Left lung (tissue), 10 donors: ENCODE data around the gene WDR47. TPM values are rescaled to one million over a fixed set of nuclear protein-coding genes. Genes with fewer than 3 reads are reported as not detected.
A peak's percentile ranks its signal among the peaks of the same experiment; 100 is the strongest.
"Not testable (repeated sequence)": the region's sequence is repeated elsewhere in the genome, so short reads cannot be mapped to it uniquely, and the experiment has no call there.

Experiments
- ATAC-seq: fragments of 200-7000 bp; cut with Tn5 transposase; one replicate; pipeline ENCODE4 v1.9.1; 2020; ENCODE audit warnings: moderate library complexity
- DNase-seq, 4 donors: peaks; one replicate each; pipeline ENCODE4 v3.0.0-alpha.2; 2013 to 2020
- H3K27ac ChIP-seq, 2 donors: fragments of 200-600 bp; sonication (generic) in 1 of 2; one replicate each; pipeline versions ENCODE4 v1.5.0 to v1.8.0; 2020 to 2021
- H3K27me3 ChIP-seq, 2 donors: fragments of 200-600 bp; sonication (generic) in 1 of 2; one replicate each; pipeline versions ENCODE4 v1.5.0 to v1.8.0; 2020 to 2021
- H3K36me3 ChIP-seq, 2 donors: fragments of 200-600 bp; sonication (generic) in 1 of 2; one replicate each; pipeline versions ENCODE4 v1.5.0 to v1.8.0; 2020 to 2021
- H3K4me1 ChIP-seq, 2 donors: fragments of 200-600 bp; one replicate each; pipeline ENCODE4 v1.8.0; 2021
- H3K4me3 ChIP-seq, 2 donors: fragments of 200-600 bp; sonication (generic) in 1 of 2; one replicate each; pipeline versions ENCODE4 v1.5.0 to v1.8.0; 2020 to 2021; ENCODE audit warnings: mild to moderate bottlenecking in 1 of 2
- H3K9me3 ChIP-seq, 2 donors: fragments of 200-600 bp; sonication (generic) in 1 of 2; one replicate each; pipeline versions ENCODE4 v1.5.0 to v1.8.0; 2020 to 2021
- intact Hi-C, 2 donors: fragments of 100-400 bp; cut with DNase I; formaldehyde crosslinking; loops; one replicate each; pipeline versions ENCODE4 v1.11.2 to v1.14.2; 2022
- polyA plus RNA-seq, 6 donors: library from polyadenylated mRNA; unstranded; fragments of 120-200 nt; gene quantifications; one replicate each; pipeline ENCODE4 v1.2.1, GENCODE V29; 2013; ENCODE audit not compliant: insufficient read length in 6 of 6
- total RNA-seq, 2 donors: library from RNA; stranded (reverse); fragmentation: NEBNext Ultra II Directional; extraction: Animal tissue kit (Norgen Biotek cat#: 25700); gene quantifications; one replicate each; pipeline ENCODE4 v1.2.1, GENCODE V29; 2021
- TF ChIP-seq, protein P1 (sequence below), 2 donors: fragments of 200-600 bp; sonication (generic) in 1 of 2; IDR thresholded peaks; one replicate each; pipeline versions ENCODE4 v1.5.0 to v1.8.0; 2021; ENCODE audit warnings: antibody characterized with exemption in 2 of 2
- donor health status: DM: no; HTN: yes; CAD: no.
- donor health status: DM: no; HTN: no; CAD: no.

Gene WDR47
- total and polyA plus RNA-seq, 8 donors: 14.1 to 18.5 (median 15.4) TPM

DNA sequence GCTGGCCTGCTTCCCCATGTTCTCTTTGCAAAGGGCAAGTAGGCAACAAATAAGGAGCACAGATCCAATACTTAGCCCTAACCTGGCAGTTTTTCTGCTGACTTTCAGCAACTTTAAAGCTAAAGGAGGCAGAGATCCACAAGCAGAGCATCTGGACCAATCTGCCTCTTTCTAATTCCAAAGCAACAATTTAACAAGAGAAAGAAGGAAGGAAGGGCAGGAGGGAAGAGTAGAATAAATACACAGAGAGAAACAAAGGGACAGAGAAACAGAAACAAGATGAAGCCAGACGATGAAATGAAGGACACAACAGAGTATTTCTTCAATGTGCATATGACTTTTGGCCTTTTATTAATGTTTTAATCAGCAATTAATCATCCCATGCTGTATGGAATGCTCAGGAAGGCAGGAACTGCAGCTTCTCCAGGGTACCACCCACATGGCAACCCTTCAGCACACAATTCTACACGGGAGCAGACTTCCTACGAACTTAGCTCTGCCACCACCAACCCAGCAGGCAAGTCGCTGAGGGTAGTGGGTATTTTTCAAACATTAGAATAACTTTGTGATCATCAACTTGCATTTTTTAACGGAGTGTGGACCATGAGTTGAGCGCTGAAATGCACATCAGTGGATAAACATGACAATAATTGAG is 93.9 kb downstream of the WDR47 start:
- Histone ChIP-seq H3K9me3 (no peaks in the 10 kb centered on the region), H3K4me3 (no peak overlapping the region), H3K27me3 (no peaks in the 10 kb centered on the region), H3K36me3 (peaks cover 0 to 45% of the 10 kb centered on the region in 2 donors), H3K27ac (peak overlapping the region in 1 of 2 donors; percentile 37), H3K4me1 (peaks cover 0 to 13% of the 10 kb centered on the region in 2 donors)
- no peak for DNase-seq
- ATAC-seq: peak; percentile 36
- TF ChIP-seq, protein P1, sequence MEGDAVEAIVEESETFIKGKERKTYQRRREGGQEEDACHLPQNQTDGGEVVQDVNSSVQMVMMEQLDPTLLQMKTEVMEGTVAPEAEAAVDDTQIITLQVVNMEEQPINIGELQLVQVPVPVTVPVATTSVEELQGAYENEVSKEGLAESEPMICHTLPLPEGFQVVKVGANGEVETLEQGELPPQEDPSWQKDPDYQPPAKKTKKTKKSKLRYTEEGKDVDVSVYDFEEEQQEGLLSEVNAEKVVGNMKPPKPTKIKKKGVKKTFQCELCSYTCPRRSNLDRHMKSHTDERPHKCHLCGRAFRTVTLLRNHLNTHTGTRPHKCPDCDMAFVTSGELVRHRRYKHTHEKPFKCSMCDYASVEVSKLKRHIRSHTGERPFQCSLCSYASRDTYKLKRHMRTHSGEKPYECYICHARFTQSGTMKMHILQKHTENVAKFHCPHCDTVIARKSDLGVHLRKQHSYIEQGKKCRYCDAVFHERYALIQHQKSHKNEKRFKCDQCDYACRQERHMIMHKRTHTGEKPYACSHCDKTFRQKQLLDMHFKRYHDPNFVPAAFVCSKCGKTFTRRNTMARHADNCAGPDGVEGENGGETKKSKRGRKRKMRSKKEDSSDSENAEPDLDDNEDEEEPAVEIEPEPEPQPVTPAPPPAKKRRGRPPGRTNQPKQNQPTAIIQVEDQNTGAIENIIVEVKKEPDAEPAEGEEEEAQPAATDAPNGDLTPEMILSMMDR (IDR thresholded peaks at IDR 0.05): no peak
- intact Hi-C loops: no loop called here

DNA sequence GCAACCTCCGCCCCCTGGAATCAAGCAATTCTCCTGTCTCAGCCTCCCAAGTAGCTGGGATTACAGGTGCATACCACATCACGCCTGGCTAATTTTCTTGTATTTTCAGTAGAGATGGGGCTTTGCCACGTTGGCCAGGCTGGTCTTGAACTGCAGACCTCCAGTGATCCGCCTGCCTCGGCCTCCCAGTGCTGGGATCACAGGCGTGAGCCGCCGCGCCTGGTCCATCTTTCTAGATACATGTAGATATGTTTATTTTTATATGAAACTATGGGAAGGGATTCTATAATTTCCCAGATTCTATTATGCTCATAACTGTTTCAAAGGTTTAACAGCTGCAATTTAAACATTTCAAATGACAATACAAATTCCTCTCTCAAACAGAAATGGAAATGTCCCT is 105.7 kb downstream of the WDR47 start:
- no peak overlapping the region for H3K4me3 ChIP-seq
- no peaks in the 10 kb centered on the region for H3K4me1 ChIP-seq
- peaks cover 0 to 84% of the 10 kb centered on the region in 2 donors for H3K36me3 ChIP-seq
- no peak for DNase-seq
- no peak for ATAC-seq
- H3K9me3 ChIP-seq: no peaks in the 10 kb centered on the region
- no peak overlapping the region for H3K27ac ChIP-seq
- intact Hi-C loops: no loop called here
- no peaks in the 10 kb centered on the region for H3K27me3 ChIP-seq
- TF ChIP-seq, protein P1 (IDR thresholded peaks at IDR 0.05): no peak

DNA sequence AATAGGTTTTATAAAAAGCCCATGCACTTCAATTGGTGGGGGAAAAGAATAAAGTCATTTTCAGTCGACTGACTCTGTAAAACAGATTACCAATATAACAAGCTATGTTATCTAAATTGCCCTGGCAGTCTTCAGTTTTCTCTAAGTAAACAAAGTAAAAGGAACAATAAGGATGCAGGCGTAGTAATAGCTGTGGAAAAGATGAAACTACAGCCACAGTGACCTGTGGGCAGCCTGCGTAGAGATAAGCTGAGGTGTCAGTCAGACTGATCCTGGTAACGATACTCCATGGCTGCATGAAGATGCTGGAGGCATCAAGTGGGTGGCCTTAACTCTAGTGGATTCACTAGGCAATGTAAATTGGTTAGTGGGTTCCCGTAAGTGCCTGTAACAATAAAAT is 108.0 kb downstream of the WDR47 start:
- H3K9me3 ChIP-seq: no peaks in the 10 kb centered on the region
- TF ChIP-seq, protein P1 (IDR thresholded peaks at IDR 0.05): no peak
- no peak for ATAC-seq
- no peak overlapping the region for H3K4me3 ChIP-seq
- no peak for DNase-seq
- H3K36me3 ChIP-seq: peaks cover 0 to 98% of the 10 kb centered on the region in 2 donors
- H3K4me1 ChIP-seq: no peaks in the 10 kb centered on the region
- no peak overlapping the region for H3K27ac ChIP-seq
- no peaks in the 10 kb centered on the region for H3K27me3 ChIP-seq
- intact Hi-C loops: no loop called here

DNA sequence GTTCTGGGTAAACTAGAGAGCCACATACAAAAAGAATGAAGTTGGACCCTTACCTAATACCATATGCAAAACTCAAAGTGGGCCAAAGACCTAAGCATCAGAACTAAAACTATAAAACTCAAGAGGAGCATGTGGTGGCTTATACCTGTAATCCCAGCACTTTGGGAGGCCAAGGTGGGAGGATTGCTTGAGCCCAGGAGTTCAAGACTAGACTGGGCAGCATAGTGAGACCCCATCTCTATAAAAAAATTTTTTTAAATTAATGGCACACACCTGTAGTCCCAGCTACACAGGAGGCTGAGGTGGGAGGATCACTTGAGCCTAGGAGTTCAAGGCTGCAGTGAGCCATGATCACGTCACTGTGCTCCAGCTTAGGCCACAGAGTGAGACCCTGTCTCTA is 114.3 kb downstream of the WDR47 start:
- H3K4me3 ChIP-seq, H3K4me1 ChIP-seq, DNase-seq, ATAC-seq, H3K27me3 ChIP-seq, H3K9me3 ChIP-seq, H3K27ac ChIP-seq, intact Hi-C loops: not testable (repeated sequence)
- H3K36me3 ChIP-seq: peaks cover 0 to 100% of the 10 kb centered on the region in 2 donors

DNA sequence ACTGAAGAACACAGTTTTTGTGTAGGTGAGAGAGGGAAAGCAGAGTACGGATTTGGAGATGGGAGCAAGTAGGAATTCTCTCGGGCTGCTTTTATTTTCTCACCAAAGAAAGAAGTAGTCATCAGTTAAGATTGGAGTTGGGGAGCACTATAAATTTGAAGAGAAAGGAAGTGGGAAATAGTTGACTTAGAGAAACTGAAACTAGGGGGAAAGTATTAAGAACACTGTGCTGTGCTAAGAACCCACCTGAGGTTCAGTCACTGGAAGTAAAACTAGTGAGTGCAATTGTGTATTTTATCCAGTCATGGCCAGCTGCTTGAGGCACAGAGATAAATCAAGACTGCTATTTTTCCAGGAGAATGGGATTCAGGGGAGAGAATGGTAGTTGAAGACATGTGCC is 116.0 kb downstream of the WDR47 start:
- Histone ChIP-seq H3K4me3 (no peak overlapping the region), H3K4me1 (no peaks in the 10 kb centered on the region), H3K9me3 (no peaks in the 10 kb centered on the region), H3K36me3 (peaks cover 0 to 88% of the 10 kb centered on the region in 2 donors), H3K27me3 (no peaks in the 10 kb centered on the region), H3K27ac (no peak overlapping the region)
- TF ChIP-seq, protein P1 (IDR thresholded peaks at IDR 0.05): no peak
- DNase-seq (no peak), ATAC-seq (no peak)
- intact Hi-C loops: no loop called here

Other genes with a start within 250 kb of the WDR47 start
- not detected for gene AKNAD1, start 185.0 kb downstream of the WDR47 start, total RNA-seq
- gene AKNAD1, start 185.0 kb downstream of the WDR47 start, polyA plus RNA-seq: under 1 TPM; 0.06 to 0.94 (median 0.49) TPM
- 10 to 100 TPM; 25.1 to 27.0 TPM for gene GPSM2, start 165.1 kb downstream of the WDR47 start, total RNA-seq
- 10 to 100 TPM; 24.9 to 39.3 (median 30.1) TPM for gene GPSM2, start 165.1 kb downstream of the WDR47 start, polyA plus RNA-seq
- 10 to 100 TPM; 35.4 to 38.0 TPM for gene CLCC1, start 78.6 kb downstream of the WDR47 start, total RNA-seq
- gene CLCC1, start 78.6 kb downstream of the WDR47 start, polyA plus RNA-seq: 10 to 100 TPM; 47.4 to 59.2 (median 51.1) TPM
- 10 to 100 TPM; 46.9 to 66.7 TPM for gene TAF13, start 33.9 kb upstream of the WDR47 start, total RNA-seq
- 10 to 100 TPM; 27.9 to 38.9 (median 33.3) TPM for gene TAF13, start 33.9 kb upstream of the WDR47 start, polyA plus RNA-seq
- 10 to 100 TPM; 38.0 to 40.7 TPM for gene TMEM167B, start 48.7 kb upstream of the WDR47 start, total RNA-seq
- 10 to 100 TPM; 33.5 to 47.2 (median 43.2) TPM for gene TMEM167B, start 48.7 kb upstream of the WDR47 start, polyA plus RNA-seq
- gene ELAPOR1, start 72.0 kb upstream of the WDR47 start, total RNA-seq: 1 to 10 TPM; 2.4 to 6.3 TPM
- 10 to 100 TPM in 4 of 6 donors, 1 to 10 TPM in 2; 7.3 to 14.2 (median 11.7) TPM for gene ELAPOR1, start 72.0 kb upstream of the WDR47 start, polyA plus RNA-seq
- gene SARS1, start 171.8 kb upstream of the WDR47 start, total RNA-seq: 100 to 1,000 TPM; 144 to 189 TPM
- gene SARS1, start 171.8 kb upstream of the WDR47 start, polyA plus RNA-seq: 100 to 1,000 TPM; 139 to 160 (median 145) TPM
- gene CELSR2, start 207.4 kb upstream of the WDR47 start, total RNA-seq: 1 to 10 TPM; 5.9 to 8.8 TPM
- 10 to 100 TPM; 11.8 to 18.0 (median 12.8) TPM for gene CELSR2, start 207.4 kb upstream of the WDR47 start, polyA plus RNA-seq
- 1 to 10 TPM; 4.2 to 7.3 TPM for gene PSRC1, start 241.0 kb upstream of the WDR47 start, total RNA-seq
- gene PSRC1, start 241.0 kb upstream of the WDR47 start, polyA plus RNA-seq: 10 to 100 TPM; 34.0 to 53.0 (median 40.5) TPM